Activated naive CD8-positive, alpha-beta T cell treated with anti-CD3 and anti-CD28 coated beads for 36 hours (primary cell): Measurements from ENCODE around the gene ASH1L. TPM values are rescaled to one million over a fixed set of nuclear protein-coding genes. Genes with fewer than 3 reads are reported as not detected.
A peak's percentile ranks its signal among the peaks of the same experiment; 100 is the strongest.
"Not testable (repeated sequence)": the region's sequence is repeated elsewhere in the genome, so short reads cannot be mapped to it uniquely, and the experiment has no call there.

Experiments used
- DNase-seq: peaks from one replicate; pipeline ENCODE4 v3.0.0; 2021
- H3K27ac Mint-ChIP-seq: one replicate; pipeline ENCODE4 v1.8.0; 2022; ENCODE audit warnings: mild to moderate bottlenecking, moderate library complexity, mixed read lengths
- H3K27me3 Mint-ChIP-seq: one replicate; pipeline ENCODE4 v1.8.0; 2022; ENCODE audit warnings: mild to moderate bottlenecking, mixed read lengths
- H3K36me3 Mint-ChIP-seq: one replicate; pipeline ENCODE4 v1.8.0; 2021; ENCODE audit warnings: mild to moderate bottlenecking, mixed read lengths
- H3K4me1 Mint-ChIP-seq: one replicate; pipeline ENCODE4 v1.8.0; 2021; ENCODE audit warnings: mixed read lengths
- H3K4me3 Mint-ChIP-seq: one replicate; pipeline ENCODE4 v1.8.0; 2022; ENCODE audit warnings: mild to moderate bottlenecking, moderate library complexity, mixed read lengths
- H3K9me3 Mint-ChIP-seq: one replicate; pipeline ENCODE4 v1.8.0; 2022; ENCODE audit warnings: mixed read lengths
- total RNA-seq, 2 experiments: library from RNA; stranded (reverse); gene quantifications; one replicate each; pipeline ENCODE4 v1.2.3, GENCODE V29; 2021

Gene ASH1L, protein sequence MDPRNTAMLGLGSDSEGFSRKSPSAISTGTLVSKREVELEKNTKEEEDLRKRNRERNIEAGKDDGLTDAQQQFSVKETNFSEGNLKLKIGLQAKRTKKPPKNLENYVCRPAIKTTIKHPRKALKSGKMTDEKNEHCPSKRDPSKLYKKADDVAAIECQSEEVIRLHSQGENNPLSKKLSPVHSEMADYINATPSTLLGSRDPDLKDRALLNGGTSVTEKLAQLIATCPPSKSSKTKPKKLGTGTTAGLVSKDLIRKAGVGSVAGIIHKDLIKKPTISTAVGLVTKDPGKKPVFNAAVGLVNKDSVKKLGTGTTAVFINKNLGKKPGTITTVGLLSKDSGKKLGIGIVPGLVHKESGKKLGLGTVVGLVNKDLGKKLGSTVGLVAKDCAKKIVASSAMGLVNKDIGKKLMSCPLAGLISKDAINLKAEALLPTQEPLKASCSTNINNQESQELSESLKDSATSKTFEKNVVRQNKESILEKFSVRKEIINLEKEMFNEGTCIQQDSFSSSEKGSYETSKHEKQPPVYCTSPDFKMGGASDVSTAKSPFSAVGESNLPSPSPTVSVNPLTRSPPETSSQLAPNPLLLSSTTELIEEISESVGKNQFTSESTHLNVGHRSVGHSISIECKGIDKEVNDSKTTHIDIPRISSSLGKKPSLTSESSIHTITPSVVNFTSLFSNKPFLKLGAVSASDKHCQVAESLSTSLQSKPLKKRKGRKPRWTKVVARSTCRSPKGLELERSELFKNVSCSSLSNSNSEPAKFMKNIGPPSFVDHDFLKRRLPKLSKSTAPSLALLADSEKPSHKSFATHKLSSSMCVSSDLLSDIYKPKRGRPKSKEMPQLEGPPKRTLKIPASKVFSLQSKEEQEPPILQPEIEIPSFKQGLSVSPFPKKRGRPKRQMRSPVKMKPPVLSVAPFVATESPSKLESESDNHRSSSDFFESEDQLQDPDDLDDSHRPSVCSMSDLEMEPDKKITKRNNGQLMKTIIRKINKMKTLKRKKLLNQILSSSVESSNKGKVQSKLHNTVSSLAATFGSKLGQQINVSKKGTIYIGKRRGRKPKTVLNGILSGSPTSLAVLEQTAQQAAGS (N-terminal part only)
- 10 to 100 TPM; 17.6 to 18.9 TPM for total RNA-seq

DNA sequence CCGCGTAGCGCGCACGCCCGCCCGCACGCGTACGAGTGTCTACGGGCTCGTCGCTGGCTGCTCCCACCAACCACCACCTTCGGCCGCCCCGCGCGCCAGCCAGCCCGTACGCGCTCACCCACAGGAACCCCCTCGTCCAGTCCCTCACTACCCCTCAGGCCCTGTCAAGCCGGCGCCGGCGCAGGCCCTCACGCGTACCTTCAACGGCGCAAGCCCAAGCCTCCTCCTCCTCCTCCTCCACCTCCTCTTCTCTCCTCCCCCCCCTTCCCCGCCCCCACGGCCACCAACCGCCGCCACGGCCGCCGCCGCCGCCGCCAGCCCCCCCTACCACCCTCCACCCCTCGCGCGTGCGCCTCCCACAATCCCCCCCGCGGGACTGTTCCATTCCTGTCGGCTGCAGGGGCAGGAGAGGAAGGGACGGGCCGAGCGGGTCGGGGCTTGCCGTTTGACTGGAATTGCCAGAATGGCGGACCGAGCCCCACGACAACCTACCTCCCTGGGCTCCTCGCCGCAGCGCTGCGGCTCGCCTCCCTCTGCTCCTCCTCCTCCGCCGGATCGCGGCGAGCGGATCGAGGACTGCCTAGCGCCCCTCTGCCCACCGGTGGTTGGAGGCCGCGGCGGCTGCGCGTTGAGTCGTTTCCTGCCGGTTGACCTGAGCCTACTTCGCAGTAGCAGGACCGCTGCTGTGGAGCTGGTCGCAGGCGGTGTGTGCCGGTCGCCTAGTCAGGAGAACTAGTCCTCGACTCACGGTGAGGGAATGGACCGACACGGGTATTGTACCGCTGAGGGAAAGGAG lies at the start of gene ASH1L:
ASH1L (minus strand) TSS at position 223 of the 796 bp plus-strand sequence. CDS start 41,284 bp downstream, outside the sequence.
- Mint-ChIP-seq H3K27ac (peak within 1 kb of the TSS; percentile 99), H3K9me3 (no peaks in the 10 kb centered on the region), H3K4me3 (peak within 1 kb of the TSS; percentile 99), H3K27me3 (no peaks in the 10 kb centered on the region), H3K4me1 (peaks cover 40% of the 10 kb centered on the region), H3K36me3 (peaks cover 33% of the 10 kb centered on the region)
- peak; percentile 91 for DNase-seq

DNA sequence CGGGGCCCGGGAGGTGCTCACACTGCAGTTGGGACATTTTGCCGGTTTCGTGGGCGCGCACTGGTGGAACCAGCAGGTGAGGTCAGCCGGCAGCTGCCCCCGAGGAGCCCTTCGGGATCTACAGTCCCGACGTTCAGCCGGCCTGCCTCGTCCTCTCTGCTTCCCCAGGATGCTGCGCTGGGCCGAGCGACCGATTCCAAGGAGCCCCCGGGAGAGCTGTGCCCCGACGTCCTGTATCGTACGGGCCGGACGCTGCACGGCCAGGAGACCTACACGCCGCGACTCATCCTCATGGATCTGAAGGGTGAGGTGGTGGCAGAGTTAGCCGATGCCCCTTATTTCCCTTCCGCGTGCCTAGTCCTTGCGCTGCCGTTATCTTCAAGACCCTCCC lies 47.6 kb upstream of the ASH1L start:
- H3K36me3 Mint-ChIP-seq, H3K27me3 Mint-ChIP-seq, H3K9me3 Mint-ChIP-seq, DNase-seq, H3K4me1 Mint-ChIP-seq, H3K27ac Mint-ChIP-seq: not testable (repeated sequence)
- peak overlapping the region; percentile 42 for H3K4me3 Mint-ChIP-seq

DNA sequence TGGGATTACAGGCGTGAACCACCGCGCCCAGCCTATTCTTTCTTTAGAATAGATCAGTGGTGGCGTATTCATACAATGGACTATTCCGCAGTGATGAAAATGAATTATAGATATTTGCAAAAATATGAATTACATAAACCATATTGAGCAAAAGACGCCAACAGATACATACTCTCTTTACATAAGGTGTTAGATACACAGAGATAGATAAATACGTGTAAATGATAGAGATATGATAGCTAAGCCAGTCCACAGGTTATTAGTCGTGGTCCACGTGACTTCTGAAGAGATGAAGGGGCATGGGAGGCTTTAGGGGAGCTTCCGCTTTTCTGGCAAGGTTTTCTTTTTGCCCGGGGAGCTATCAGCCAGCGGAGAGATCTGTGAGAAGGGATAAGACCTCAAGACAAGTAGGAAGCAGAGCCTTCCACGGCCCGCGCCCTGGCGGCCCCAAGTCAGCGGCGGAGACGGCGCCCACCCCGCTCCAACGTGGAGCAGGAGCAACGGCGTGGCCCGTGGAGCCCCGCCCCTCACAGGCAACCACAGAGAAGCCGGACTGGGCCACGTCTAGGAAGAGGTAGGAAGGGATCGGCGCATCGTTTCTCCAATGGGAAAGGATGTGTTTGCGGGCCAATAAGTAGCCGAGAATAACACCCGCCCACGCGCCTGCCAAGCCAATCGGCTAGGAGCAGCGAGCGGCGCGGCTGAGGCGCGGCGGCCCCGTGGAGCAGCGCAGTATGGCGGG lies 47.1 kb upstream of the ASH1L start, which contains the start of gene MSTO1:
MSTO1 (plus strand) TSS at position 704 of the 742 bp plus-strand sequence; CDS start at position 735, 31 bp downstream.
- Mint-ChIP-seq H3K36me3 (peaks cover 6% of the 10 kb centered on the region), H3K27me3 (no peaks in the 10 kb centered on the region), H3K27ac (peak within 1 kb of the TSS; percentile 97), H3K9me3 (no peaks in the 10 kb centered on the region), H3K4me1 (peaks cover 5% of the 10 kb centered on the region), H3K4me3 (peak within 1 kb of the TSS; percentile 94)
- peak; percentile 98 for DNase-seq

DNA sequence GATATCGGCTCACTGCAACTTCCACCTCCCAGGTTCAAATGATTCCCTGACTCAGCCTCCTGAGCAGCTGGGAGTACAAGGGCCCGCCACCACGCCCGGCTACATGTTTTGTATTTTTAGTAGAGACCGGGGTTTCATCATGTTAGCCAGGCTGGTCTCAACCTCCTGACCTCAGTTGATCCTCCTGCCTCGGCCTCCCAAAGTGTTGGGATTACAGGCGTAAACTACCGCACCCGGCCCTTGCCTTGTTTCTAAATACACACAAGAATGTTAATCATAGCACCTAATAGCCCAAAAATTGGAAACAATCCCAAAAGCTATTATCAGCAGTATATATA lies 46.3 kb upstream of the ASH1L start:
- DNase-seq = no peak
- no peak overlapping the region for H3K4me3 Mint-ChIP-seq

DNA sequence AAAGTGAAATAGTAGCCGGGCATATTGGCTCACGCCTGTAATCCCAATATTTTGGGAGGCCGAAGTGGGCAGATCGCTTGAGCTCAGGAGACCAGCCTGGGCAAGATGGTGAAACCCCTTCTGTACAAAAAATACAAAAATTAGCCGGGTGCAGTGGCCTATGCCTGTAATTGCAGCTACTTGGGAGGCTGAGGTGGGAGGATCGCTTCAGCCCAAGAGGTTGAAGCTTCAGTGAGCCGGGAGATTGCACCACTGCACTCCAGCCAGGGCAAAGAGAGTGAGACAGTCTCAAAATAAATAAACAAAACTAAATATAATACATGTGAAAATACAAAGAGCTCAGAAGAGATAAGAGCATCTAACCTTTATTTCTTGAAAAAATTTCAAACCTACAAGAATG lies 45.1 kb upstream of the ASH1L start:
- Mint-ChIP-seq H3K4me1 (peaks cover 5% of the 10 kb centered on the region), H3K27ac (no peak overlapping the region), H3K9me3 (no peaks in the 10 kb centered on the region), H3K36me3 (peaks cover 1% of the 10 kb centered on the region), H3K27me3 (no peaks in the 10 kb centered on the region), H3K4me3 (no peak overlapping the region)
- peak; percentile 9 for DNase-seq

More for the DNA sequence above, 46.3 kb upstream of the ASH1L start:
- Mint-ChIP-seq H3K27ac (no peak overlapping the region), H3K4me1 (peaks cover 5% of the 10 kb centered on the region), H3K27me3 (no peaks in the 10 kb centered on the region), H3K9me3 (no peaks in the 10 kb centered on the region), H3K36me3 (peaks cover 3% of the 10 kb centered on the region)

DNA sequence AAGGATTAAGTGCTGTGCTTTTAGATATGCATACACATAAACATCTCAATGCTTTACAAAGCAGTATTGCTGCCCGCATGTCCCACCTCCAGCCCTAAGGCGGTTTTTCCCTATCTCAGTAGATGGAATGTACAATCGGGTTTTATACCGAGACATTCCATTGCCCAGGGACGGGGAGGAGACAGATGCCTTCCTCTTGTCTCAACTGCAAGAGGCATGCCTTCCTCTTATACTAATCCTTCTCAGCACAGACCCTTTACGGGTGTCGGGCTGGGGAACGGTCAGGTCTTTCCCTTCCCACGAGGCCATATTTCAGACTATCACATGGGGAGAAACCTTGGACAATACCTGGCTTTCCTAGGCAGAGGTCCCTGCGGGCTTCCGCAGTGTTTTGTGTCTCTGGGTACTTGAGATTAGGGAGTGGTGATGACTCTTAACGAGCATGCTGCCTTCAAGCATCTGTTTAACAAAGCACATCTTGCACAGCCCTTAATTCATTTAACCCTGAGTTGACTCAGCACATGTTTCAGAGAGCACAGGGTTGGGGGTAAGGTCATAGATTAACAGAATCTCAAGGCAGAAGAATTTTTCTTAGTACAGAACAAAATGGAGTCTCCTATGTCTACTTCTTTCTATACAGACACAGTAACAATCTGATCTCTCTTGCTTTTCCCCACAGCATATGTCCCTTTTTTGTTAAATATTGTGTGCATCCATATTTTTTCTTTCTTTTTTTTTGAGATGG lies 37.4 kb upstream of the ASH1L start:
- not testable (repeated sequence) for H3K4me3 Mint-ChIP-seq, H3K36me3 Mint-ChIP-seq, H3K9me3 Mint-ChIP-seq, H3K27me3 Mint-ChIP-seq, H3K27ac Mint-ChIP-seq, DNase-seq
- peaks cover 12% of the 10 kb centered on the region for H3K4me1 Mint-ChIP-seq

DNA sequence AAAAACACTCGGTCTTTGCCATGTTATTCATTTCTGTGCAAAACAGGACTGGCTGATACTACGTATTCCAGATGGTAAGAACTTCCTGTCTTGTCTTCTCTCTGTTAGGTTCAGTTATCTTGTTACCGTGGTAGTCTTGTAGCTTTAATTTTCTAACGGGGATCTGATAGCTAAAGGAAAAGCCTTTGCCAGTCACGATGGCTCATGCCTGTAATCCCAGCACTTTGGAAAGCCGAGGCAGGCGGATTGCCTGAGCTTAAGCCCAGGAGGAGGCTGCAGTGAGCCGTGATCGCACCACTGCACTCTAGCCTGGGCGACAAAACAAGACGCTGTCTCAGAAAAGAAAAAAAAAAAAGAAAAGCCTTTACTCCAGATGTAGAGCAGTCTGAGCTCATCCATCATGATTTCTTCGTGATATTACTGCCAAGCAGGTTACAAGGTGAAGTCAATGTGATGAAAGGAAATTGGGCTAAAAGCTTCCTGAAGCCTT lies 36.3 kb upstream of the ASH1L start:
- Mint-ChIP-seq H3K9me3 (no peaks in the 10 kb centered on the region), H3K27me3 (no peaks in the 10 kb centered on the region), H3K36me3 (no peaks in the 10 kb centered on the region), H3K4me1 (peaks cover 12% of the 10 kb centered on the region), H3K4me3 (peak overlapping the region; percentile 68), H3K27ac (no peak overlapping the region)
- DNase-seq = no peak

DNA sequence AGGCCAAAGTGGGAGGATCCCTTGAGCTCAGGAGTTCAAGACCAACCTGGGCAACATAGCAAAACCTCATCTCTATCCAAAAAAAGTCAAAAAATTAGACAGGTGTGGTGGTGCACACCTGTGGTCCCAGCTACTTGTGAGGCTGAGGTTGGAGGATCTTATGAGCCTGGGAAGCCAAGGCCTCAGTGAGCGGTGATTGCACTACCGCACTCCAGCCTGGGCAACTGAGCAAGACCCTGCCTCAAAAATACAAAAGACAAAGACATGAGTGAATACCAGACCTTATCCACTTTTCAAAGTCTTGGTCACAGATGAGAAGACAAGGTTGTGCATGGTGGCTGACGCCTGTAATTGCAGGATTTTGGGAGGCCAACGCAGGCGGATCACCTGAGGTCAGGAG lies 34.3 kb upstream of the ASH1L start:
- Mint-ChIP-seq H3K36me3 (no peaks in the 10 kb centered on the region), H3K4me1 (peaks cover 14% of the 10 kb centered on the region), H3K4me3 (no peak overlapping the region), H3K27ac (no peak overlapping the region), H3K9me3 (no peaks in the 10 kb centered on the region), H3K27me3 (no peaks in the 10 kb centered on the region)
- no peak for DNase-seq

DNA sequence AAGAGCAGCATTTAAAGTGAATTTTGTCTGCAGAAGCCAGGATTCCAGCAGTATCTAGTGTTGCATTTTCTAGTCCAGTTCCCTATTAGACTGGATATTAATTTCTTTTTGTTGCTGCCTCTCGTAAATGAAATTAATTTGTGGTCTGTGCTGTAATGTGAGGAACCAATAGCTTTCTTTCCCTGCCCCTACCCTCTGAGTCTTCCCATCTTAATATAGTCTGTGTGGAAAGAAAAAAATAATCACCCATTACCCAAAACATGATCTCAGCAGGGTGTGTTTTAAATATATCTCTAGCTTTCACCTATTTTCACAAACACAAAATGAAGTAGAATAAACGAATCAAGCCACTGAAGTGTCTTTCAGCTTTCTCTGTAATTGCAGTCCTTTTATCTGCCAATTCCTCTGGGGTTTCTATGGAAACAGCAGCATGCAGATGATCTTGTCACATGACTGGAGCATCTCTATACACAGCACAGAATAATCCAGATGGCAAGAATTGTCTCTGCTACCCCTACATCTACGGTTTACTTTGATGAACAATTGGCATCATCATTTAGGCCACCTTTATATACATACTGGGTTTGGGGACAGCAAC lies 33.4 kb upstream of the ASH1L start:
- not testable (repeated sequence) for H3K27ac Mint-ChIP-seq, DNase-seq
- peaks cover 14% of the 10 kb centered on the region for H3K4me1 Mint-ChIP-seq

DNA sequence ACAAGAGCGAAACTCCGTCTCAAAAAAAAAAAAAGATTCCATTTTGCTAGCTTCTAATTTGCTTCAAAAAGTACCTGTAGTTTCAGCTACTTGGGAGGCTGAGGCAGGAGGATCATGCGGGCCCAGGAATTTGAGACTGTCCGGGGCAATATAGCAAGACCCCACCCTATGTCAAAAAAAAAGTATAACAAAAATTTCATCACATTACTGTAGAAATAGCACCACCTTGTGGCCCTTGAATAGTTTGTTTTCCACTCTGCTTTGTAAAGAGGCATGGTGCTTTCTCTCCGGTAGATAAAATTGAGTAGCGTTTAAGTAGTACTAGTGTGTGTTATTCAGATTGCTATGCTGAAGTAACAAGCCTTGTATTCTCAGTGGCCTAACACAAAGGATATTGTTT lies 29.2 kb upstream of the ASH1L start:
- Mint-ChIP-seq H3K4me3 (no peak overlapping the region), H3K27ac (no peak overlapping the region), H3K36me3 (no peaks in the 10 kb centered on the region), H3K9me3 (no peaks in the 10 kb centered on the region), H3K27me3 (no peaks in the 10 kb centered on the region), H3K4me1 (peaks cover 2% of the 10 kb centered on the region)
- DNase-seq = no peak

More for the DNA sequence above, 33.4 kb upstream of the ASH1L start:
- H3K4me3 Mint-ChIP-seq, H3K27me3 Mint-ChIP-seq, H3K36me3 Mint-ChIP-seq, H3K9me3 Mint-ChIP-seq: not testable (repeated sequence)

DNA sequence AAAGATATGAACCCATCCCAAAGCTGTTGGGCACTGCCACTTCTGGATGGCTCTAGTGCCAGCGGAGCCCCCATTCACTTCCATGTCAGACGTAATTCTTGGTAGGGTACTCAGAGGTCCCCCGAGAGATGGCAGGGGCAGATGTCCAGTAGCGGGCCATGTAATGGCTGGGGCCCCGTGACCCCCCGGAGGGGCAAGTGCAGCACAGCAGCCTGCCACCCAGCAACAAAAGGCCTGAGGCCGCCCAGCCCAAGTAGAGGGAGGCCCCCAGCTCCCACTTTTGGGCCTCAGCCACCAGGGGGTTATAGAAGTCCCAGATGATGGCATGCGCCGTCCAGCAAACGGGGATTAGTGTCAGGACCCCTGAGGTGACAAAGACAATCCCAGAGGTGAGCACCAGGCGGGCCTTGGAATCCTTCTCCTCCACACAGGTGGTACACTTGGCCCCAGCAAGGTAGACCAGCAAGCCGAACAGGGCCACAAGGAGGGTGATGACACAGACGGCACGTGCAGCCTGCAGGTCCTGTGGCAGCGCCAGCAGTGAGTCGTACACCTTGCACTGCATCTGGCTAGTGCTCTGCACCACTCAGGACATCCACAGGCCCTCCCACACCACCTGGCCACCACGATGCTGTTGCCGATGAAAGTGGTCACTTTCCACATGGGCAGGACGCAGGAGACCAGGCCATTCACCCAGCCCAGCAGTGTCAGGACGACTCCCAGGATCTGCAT lies 28.1 kb upstream of the ASH1L start:
- H3K27ac Mint-ChIP-seq, H3K36me3 Mint-ChIP-seq, H3K27me3 Mint-ChIP-seq, DNase-seq, H3K9me3 Mint-ChIP-seq, H3K4me1 Mint-ChIP-seq, H3K4me3 Mint-ChIP-seq: not testable (repeated sequence)

DNA sequence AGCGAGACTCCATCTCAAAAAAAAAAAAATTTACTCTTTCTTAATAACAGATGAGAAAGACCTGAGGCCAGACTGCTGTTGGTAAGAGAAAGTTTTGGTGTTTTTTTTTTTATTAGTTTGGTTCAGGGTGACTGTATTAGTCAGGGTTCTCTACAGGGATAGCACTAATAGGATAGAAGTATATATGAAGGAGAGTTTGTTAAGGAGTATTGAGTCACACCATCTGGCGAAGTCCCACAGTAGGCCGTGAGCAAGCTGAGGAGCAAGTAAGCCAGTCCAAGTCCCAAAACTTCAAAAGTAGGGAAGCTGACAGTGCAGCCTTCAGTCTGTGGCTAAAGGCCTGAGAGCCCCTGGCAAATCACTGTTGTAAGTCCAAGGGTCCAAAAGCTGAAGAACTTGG lies 26.7 kb upstream of the ASH1L start:
- not testable (repeated sequence) for DNase-seq, H3K36me3 Mint-ChIP-seq, H3K27me3 Mint-ChIP-seq, H3K27ac Mint-ChIP-seq, H3K9me3 Mint-ChIP-seq, H3K4me1 Mint-ChIP-seq, H3K4me3 Mint-ChIP-seq
